ENCODE results near the gene OBSCN. TPM values are rescaled to one million over a fixed set of nuclear protein-coding genes. Genes with fewer than 3 reads are reported as not detected.

Gene OBSCN
- total RNA-seq, 1 experiment from 2014 or later, result 0.87 TPM

DNA sequence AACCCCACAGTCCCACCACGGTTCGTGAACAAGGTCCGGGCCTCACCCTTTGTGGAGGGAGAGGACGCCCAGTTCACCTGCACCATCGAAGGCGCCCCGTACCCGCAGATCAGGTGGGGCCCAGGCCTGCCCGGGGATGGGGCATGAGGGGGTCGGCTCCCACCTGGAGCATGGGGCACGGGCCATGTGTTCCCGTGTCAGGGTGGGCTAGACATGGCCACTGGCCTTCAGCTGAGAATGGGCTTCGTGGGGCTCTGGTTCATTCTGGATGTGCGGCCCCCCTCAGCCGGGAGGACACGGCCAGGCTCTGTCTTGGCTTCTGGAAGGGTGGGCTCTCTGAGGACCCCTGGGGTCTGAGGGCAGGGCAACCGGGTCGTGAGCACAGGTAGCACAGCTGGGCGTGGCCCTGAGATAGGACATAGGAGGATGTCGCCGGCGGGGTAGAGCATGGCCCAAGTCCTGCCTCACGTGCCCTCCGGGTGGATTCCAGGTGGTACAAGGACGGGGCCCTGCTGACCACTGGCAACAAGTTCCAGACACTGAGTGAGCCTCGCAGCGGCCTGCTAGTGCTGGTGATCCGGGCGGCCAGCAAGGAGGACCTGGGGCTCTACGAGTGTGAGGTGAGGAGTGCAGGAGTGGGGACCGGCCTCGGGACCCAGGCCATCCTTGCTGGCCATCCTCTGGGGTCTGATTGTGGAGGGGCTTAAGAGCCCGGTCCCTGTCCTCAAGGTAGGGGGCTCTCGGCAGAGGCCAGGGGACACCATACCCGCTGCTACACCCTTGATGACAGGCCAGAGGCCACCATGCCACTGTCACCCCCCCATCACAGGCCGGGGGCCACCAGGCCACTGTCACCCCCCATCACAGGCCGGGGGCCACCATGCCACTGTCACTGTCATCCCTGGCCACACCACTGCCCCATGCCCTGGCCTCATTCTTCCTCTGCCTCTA, 143.3 kb downstream of the OBSCN start:
- Histone ChIP-seq H3K27ac (no peak overlapping the region), H3K4me3 (no peak overlapping the region), H3K36me3 (no peaks in the 10 kb centered on the region), H3K9me3 (replicated peaks) (no peaks in the 10 kb centered on the region), H3K4me1 (replicated peaks) (no peaks in the 10 kb centered on the region), H3K27me3 (replicated peaks) (no peaks in the 10 kb centered on the region)
- no peak for DNase-seq (ENCODE audit: low read depth in 1 of 2, low spot score in 2 of 2)

DNA sequence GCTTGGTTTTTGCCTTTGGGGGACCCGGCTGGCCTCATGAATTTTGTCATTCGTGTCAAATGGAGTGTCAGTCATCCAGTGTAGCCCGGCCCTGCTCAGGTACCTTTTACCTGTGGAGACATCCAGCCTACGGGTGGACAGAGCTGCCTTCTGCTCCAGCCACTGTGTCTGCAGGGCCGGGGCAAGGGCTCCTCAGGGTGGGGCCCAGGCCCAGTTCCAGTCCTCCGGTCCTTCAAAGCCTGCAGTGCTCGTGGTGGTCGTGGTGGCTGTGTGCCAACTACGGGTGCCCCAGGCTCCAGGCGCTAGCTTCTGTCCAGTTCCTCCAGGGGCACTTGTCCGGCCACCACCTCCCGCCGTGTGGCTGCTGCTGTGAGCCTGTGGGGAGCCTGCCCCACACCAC, 144.0 kb downstream of the OBSCN start:
- Histone ChIP-seq H3K27me3 (replicated peaks) (no peaks in the 10 kb centered on the region), H3K27ac (no peak overlapping the region), H3K9me3 (replicated peaks) (no peaks in the 10 kb centered on the region), H3K4me3 (no peak overlapping the region), H3K4me1 (replicated peaks) (no peaks in the 10 kb centered on the region), H3K36me3 (no peaks in the 10 kb centered on the region)
- no peak for DNase-seq (ENCODE audit: low read depth in 1 of 2, low spot score in 2 of 2)

DNA sequence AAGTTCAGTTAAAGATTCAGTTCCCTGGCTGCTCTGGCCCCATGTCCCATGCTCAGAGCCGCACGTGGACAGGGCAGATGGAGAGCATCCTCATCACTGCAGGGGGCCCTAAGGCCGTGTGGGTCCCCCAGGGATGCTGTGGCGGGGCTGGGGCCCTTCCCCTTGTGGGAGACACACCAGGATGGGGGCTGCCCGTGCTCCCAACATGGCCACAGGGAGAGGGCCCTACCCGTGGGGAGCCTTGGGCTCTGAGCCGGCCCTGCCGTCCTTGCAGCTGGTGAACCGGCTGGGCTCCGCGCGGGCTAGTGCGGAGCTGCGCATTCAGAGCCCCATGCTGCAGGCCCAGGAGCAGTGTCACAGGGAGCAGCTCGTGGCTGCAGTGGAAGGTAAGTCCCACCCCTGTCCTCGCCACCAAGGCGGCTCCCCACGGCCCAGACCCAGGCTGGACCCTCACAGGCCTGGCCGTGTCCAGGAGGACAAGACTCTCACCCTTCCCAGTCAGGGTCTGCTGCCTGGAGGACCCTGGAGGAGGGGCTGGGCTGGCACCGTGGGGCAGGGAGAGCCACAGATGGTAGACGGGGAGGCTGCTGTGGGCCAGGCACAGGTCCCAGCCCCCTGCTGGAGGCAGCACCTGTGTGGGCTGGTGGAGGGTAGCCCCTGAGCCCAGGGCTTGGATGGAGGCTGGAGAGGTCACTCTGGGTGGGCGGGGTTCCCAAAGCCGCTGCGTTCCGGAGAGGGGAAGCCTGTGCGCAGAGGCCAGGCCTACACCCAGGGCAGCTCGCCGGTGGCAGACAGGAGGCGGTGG, 145.0 kb downstream of the OBSCN start:
- DNase-seq (ENCODE audit: low read depth in 1 of 2, low spot score in 2 of 2), result no peak
- Histone ChIP-seq H3K4me1 (replicated peaks) (no peaks in the 10 kb centered on the region), H3K27me3 (replicated peaks) (no peaks in the 10 kb centered on the region)

DNA sequence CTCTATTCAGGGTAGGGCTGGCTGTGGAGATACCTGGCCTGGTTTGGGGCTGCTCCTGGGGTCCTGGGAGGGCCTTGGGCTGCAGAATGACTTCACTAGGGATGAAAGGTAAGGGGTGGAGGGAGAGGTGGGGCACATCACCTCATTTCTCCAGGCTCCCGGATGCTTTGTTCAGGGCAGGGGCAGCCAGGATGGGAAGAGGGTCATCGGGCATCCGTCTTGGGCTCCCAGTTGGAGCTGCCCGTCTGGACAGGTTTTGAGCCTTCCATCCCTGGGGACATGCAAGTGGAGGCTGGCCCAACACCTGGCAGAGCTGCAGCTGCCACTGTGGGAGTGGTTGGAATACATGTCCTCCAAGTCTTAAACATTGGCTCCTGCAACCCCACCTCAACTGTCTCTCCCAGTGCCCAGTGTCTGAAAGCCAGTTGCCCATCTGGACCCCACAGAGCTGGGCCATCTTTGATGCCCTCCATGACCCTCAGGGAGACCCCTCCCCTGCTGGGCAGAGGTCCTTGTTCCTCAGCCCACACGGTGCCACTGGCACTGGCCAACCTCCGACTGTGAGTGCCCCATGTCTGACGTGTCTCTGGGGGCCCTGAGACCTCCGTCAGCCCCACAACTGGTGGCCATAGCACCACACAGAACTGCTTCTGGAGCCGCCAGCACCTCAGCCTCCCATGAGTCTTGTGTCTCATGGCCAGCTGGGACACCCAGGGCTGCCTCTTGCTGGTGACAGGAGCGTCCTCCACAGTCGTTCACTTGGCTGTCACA, 145.9 kb downstream of the OBSCN start:
- no peaks in the 10 kb centered on the region for H3K27me3 ChIP-seq (replicated peaks)
- no peak overlapping the region for H3K27ac ChIP-seq
- no peak for DNase-seq (ENCODE audit: low read depth in 1 of 2, low spot score in 2 of 2)
- H3K4me1 ChIP-seq (replicated peaks), result no peaks in the 10 kb centered on the region
- no peaks in the 10 kb centered on the region for H3K36me3 ChIP-seq
- H3K9me3 ChIP-seq (replicated peaks), result no peaks in the 10 kb centered on the region
- H3K4me3 ChIP-seq, result no peak overlapping the region

More for the DNA sequence above, 145.0 kb downstream of the OBSCN start:
- no peak overlapping the region for H3K4me3 ChIP-seq
- H3K36me3 ChIP-seq, result no peaks in the 10 kb centered on the region
- H3K27ac ChIP-seq, result no peak overlapping the region
- H3K9me3 ChIP-seq (replicated peaks), result no peaks in the 10 kb centered on the region

DNA sequence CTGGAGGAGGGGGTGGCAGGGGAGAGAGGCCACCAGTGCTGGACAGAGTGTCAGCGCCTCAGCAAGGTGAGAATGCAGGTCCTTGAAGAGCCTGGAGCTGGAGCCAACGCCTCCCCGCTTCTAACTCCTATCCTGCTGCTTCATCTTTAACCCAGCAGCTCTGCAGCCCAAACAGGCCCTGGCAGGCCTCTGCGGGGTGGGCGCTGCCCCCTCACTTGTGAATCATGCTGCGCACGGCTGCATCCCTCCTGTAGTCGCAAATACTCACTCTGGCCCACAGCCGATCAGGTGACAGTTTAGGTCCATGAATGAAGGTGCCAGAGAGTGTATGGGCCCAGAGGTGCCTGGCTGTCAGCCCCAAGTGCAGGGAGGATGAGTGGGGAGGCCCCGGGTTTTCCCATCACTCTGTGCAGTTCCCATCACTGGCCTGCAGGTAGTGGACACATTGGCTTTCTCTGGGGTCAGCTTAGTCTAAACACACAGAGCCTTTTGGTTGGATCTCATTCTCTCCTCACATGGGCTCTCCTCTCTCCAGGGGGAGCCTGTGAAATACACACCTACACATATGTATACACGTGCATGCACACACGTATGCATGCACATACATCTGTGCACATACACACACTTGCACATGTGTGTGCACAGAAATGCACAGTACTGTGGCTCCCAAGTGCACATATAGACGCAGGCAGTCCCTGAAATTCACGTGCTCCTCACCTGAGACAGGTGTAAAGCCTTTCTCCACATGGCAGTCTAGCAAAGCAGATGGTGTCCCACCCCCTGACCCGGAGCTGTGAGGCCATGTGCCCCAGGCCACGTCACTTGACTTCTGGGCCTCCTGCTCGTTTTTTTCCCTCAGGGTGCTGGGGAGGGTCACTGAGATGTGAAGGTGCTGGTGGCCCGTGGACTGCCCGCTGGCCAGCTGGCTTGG, 146.8 kb downstream of the OBSCN start:
- Histone ChIP-seq H3K36me3 (no peaks in the 10 kb centered on the region), H3K27me3 (replicated peaks) (no peaks in the 10 kb centered on the region), H3K4me1 (replicated peaks) (no peaks in the 10 kb centered on the region), H3K9me3 (replicated peaks) (no peaks in the 10 kb centered on the region), H3K27ac (no peak overlapping the region), H3K4me3 (no peak overlapping the region)
- no peak for DNase-seq (ENCODE audit: low read depth in 1 of 2, low spot score in 2 of 2)

DNA sequence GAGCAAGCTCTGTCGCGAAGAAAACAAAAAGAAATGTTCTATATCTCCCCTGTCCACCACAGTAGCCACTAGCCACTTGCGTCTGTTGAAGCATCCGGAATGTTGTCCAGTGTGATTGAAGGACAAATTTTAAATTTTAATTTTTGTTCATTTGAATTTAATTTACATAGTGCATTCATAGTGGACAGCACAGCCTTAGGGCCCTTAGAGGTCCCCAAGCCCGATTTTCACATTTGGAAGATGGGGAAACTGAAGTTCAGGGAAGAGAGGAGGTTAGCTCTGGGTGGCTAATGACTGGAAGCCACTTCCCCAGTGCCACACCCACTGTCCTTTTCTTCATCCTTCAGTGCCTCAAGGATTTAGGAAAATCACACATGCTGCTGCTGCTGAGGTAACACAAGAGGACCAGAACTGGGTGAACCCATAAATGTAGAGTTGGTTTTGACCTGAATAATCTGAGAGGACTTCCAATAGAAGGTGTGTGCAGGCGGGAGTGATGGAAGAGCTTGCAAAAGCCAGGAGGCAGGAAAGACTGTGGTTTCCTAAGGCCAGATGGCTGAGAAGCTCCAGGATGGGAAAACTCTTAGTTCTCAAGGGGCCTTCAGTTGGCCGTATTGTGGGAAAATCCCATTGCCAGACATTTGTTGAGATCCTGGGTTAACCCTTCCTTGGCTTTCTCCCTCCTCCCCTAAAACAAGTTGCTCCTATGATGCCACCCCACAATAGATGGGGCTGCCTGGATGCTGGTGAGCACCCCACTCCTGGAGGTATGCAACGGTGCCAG, 149.2 kb downstream of the OBSCN start:
- Histone ChIP-seq H3K27ac (no peak overlapping the region), H3K27me3 (replicated peaks) (no peaks in the 10 kb centered on the region), H3K36me3 (no peaks in the 10 kb centered on the region), H3K4me1 (replicated peaks) (no peaks in the 10 kb centered on the region), H3K9me3 (replicated peaks) (no peaks in the 10 kb centered on the region), H3K4me3 (no peak overlapping the region)
- no peak for DNase-seq (ENCODE audit: low read depth in 1 of 2, low spot score in 2 of 2)

DNA sequence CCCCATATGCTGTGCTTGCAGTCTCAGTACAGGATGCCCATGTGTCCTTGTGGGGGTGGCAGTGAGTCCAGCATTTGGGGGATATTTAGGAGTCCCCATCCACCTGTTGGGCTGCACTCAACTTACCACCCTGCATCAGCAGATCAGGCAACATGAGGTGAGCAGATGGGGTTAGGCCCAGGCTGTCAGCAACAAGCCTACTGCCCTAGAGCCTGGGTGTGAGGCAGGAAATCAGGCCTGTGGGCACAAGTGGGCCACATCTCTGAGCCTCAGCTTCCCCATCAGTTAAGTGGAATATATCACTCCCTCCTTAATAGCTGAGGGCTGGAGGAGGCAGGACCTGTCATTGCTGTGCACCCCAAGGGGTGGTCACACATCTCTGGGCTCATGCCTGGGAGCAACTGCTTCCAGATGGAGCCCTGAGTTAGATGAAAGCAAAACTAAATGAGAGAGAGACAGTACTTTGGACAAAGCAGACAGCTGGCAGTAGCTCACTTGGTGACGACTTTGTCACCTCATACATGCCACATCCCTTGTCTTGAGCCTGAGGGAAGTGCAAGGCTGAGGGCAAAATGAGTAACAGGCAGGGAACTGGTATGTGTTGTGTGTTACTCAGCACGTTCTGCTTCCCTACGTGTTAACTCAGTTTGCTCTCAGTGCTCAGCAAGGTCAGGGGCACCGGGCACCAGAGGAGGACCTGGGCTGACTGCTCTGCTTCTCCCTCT, 150.4 kb downstream of the OBSCN start:
- Histone ChIP-seq H3K36me3 (no peaks in the 10 kb centered on the region), H3K9me3 (replicated peaks) (no peaks in the 10 kb centered on the region), H3K4me1 (replicated peaks) (no peaks in the 10 kb centered on the region), H3K27me3 (replicated peaks) (no peaks in the 10 kb centered on the region), H3K27ac (no peak overlapping the region), H3K4me3 (no peak overlapping the region)
- no peak for DNase-seq (ENCODE audit: low read depth in 1 of 2, low spot score in 2 of 2)

DNA sequence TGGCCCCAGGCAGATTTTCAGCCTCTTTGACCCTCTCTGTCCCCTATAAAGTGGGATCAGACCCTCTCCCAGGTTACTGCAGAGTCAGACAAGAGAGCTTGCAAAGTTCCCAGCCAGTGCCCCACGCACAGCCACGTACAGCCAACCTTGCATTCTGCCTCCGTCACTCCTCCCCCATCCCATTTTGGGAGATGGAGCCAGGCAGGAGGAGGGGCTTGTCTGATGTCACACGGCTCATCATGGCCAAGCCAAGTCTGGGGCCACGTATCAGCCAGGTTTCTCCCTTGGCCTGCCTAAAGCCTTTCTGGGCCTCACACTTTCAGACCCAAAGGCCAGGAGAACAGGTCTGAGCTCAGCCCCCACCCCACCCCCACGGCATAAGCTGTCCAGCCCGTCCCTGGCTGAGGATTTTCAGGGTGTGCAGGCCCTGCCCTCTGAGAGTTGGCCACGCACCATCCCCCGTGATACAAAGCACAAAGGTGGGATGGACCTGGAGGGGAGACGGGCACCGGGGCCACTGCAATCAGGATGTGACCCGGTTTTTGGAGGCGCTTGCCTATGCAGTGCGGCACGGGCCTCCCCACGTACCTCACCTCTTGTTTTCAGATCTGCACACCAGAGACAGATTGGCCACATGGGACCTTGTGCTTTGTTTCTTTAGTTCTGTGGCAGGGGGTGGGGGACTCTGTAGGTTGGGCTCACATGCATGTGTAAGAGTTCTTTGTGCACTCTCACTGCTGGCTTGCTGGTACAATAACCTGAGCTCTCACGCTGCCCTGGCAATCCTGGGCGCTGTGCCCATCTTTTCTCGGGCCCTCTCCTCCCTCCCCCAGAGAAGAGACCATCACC, 151.1 kb downstream of the OBSCN start:
- Histone ChIP-seq H3K9me3 (replicated peaks) (no peaks in the 10 kb centered on the region), H3K36me3 (no peaks in the 10 kb centered on the region), H3K27me3 (replicated peaks) (no peaks in the 10 kb centered on the region), H3K27ac (no peak overlapping the region), H3K4me1 (replicated peaks) (no peaks in the 10 kb centered on the region), H3K4me3 (no peak overlapping the region)
- no peak for DNase-seq (ENCODE audit: low read depth in 1 of 2, low spot score in 2 of 2)

DNA sequence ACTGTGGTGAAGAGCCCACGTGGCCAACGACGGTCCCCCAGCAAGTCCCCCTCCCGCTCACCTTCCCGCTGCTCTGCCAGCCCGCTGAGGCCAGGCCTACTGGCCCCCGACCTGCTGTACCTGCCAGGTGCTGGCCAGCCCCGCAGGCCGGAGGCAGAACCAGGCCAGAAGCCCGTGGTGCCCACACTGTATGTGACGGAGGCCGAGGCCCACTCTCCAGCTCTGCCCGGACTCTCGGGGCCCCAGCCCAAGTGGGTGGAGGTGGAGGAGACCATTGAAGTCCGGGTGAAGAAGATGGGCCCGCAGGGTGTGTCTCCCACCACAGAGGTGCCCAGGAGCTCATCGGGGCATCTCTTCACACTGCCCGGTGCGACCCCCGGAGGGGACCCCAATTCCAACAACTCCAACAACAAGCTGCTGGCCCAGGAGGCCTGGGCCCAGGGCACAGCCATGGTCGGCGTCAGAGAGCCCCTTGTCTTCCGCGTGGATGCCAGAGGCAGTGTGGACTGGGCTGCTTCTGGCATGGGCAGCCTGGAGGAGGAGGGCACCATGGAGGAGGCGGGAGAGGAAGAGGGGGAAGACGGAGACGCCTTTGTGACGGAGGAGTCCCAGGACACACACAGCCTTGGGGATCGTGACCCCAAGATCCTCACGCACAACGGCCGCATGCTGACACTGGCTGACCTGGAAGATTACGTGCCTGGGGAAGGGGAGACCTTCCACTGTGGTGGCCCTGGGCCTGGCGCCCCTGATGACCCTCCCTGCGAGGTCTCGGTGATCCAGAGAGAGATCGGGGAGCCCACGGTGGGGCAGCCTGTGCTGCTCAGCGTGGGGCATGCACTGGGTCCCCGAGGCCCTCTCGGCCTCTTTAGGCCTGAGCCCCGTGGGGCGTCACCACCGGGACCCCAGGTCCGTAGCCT, 152.0 kb downstream of the OBSCN start:
- no peak overlapping the region for H3K27ac ChIP-seq
- H3K36me3 ChIP-seq, result no peaks in the 10 kb centered on the region
- H3K4me1 ChIP-seq (replicated peaks), result no peaks in the 10 kb centered on the region
- no peak overlapping the region for H3K4me3 ChIP-seq
- DNase-seq (ENCODE audit: low read depth in 1 of 2, low spot score in 2 of 2), result no peak
- H3K27me3 ChIP-seq (replicated peaks), result no peaks in the 10 kb centered on the region
- H3K9me3 ChIP-seq (replicated peaks), result no peaks in the 10 kb centered on the region

DNA sequence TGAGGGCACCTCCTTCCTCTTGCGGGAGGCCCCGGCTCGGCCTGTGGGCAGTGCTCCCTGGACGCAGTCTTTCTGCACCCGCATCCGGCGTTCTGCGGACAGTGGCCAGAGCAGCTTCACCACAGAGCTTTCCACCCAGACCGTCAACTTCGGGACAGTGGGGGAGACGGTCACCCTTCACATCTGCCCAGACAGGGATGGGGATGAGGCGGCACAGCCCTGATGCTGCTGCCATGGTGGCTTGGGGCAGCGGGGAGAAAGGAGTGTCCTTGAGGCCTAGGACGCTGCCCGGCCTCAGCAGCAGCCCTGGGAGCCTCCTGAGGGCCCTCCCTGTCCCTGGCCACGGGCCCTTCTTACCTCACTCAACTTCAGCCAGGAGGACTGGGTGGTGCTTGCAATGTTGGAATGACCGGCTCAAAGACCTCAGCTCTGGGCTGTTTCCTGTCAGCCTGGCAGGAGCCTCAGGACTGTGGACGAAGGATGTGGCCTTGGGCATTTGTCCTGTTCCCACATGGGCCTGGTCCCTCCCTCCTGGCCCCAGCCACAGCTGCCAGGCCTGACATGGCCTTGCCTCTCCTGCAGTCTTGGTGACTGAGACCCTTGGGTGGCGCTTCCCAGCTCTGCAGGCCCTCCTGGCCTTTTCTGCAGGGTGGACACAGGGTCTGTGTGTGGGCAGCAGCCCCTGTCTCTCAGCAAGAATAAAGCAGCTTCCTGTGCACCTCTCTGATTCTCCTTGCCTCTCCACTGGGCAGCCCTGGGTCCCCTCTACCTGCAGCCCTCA, 152.9 kb downstream of the OBSCN start:
- Histone ChIP-seq H3K36me3 (no peaks in the 10 kb centered on the region), H3K9me3 (replicated peaks) (no peaks in the 10 kb centered on the region), H3K27ac (no peak overlapping the region), H3K27me3 (replicated peaks) (no peaks in the 10 kb centered on the region), H3K4me3 (no peak overlapping the region), H3K4me1 (replicated peaks) (no peaks in the 10 kb centered on the region)
- no peak for DNase-seq (ENCODE audit: low read depth in 1 of 2, low spot score in 2 of 2)

Measured in SJSA1 (cell line).